Lower leg skin (tissue), 3 donors: ENCODE measurements around the gene PGBD5.

Experiments used
- CTCF ChIP-seq, 3 donors: fragments of 450-650 bp; IDR thresholded peaks; one replicate each; pipeline ENCODE4 v1.5.1; 2016; ENCODE audit warnings: antibody characterized with exemption in 3 of 3, mild to moderate bottlenecking in 3 of 3, moderate library complexity in 2 of 3
- POLR2A ChIP-seq, 2 donors: fragments of 450-650 bp; IDR thresholded peaks; one replicate each; pipeline ENCODE4 v1.6.1; 2016 to 2017; ENCODE audit warnings: antibody characterized with exemption in 2 of 2, mild to moderate bottlenecking in 1 of 2, moderate library complexity in 1 of 2

- TF ChIP-seq POLR2A (IDR thresholded peaks at IDR 0.05) = no peak
- no peak for TF ChIP-seq CTCF (IDR thresholded peaks at IDR 0.05)
These were observed 49.8 kb downstream of the PGBD5 start for GRCh38 chr1:230376296-230376695.
